Head of caudate nucleus (tissue), 42 donors: Measurements from ENCODE around the gene TBC1D2B.

Experiments used
- DNase-seq, 42 donors: peaks; one replicate each; pipeline versions ENCODE4 v3.0.0 to v3.0.0-alpha.2; 2020 to 2021; ENCODE audit warnings: mixed read lengths in 7 of 42
- intact Hi-C: fragments of 100-400 bp; cut with DNase I; formaldehyde crosslinking; loops from one replicate; pipeline ENCODE4 v1.15.0; 2022

TBC1D2B gene

DNA sequence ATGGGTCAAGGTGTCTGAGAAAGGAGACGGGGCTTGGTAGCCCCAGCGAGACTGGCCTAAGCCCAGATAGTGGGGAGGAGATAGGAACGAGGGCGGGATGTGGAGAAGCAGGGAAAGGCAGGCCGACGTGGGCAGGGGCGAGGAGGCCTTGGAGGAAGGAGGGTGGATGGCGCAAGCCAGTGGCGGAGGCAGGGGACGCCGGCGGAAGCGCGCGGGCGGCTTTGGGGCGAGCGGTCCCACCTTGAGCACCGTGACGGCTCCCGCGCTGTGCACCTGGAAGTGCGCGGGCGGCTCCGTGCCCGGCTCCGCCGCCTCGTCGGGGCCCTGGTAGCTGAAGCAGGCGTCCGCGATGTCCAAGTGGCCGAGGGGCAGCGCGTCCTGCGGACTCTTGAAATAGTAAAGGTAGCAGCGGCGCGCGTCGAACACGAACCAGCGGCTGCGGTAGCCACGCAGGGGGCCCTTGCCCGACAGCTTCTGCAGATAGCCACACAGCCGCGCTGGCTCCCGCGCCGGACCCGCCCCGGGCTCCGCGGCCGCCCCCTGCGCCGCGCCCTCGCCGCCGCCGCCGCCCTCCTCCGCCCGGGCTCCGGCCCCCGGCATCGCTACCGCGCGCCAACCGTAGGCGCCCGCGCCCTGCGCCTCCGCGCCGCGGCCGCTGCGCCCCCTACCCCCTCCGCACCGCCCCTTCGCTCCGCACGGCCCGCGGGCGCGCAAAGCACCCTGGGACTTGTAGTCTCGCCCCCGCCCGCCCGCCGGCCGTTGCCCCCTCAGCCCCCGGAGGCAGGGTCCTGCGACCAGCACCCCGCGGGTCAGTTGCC, at the start of gene TBC1D2B:
TSS of gene TBC1D2B (minus strand) at position 659 of the 818 bp plus-strand sequence. CDS start at position 600, 59 bp downstream.
- intact Hi-C loops = no loop called here
- DNase-seq = peak in 41 of 42 donors; percentile 27 to 90 (median 77)

DNA sequence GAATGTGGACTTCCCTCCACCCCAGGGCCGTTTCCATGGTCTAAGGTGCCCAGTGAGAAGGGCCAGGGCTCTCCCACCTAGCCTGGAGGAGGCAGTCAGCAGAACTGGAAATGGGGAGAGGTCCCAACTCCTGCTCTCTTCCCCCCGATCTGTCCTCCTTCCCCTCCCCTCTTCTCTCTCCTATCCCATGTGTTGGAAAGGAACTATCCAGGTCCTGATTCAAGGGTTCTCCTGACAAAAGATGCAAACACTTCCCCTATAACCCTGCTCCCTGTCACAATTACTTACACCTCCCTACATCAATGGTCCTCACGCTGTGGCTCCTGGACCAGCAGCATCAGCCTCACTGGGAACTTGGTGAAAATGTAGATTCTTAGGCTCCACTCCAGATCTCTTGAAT, 47.8 kb upstream of the TBC1D2B start:
- intact Hi-C loops = no loop called here
- no peak for DNase-seq

- intact Hi-C loops = no loop called here
- DNase-seq = no peak
Measured at GRCh38 chr15:78120523-78120922, 43.0 kb upstream of the TBC1D2B start.

DNA sequence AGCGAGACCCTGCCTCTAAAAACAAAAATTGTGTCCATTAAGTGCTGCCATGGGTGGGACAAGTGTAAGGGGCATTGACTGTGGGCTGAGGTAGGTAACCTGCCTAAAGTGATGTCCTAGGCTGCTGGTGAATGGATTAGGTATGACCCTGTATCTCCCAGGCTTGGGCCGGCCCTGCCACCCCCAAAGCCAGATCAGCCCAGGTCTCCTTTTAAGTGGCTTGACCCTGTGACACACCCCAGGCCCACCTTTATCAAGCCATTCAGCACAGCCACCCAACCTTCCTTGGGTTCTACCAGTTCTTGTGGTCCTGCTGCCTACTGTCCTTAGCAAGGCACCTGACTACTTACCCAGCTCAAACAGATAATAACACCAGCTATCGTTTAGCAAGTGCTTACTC, 35.0 kb upstream of the TBC1D2B start:
- DNase-seq = no peak
- intact Hi-C loops = loop anchor here (5.0 kb wide), 1 partner anchor 130 kb away; no protein-coding TSS in a partner anchor

DNA sequence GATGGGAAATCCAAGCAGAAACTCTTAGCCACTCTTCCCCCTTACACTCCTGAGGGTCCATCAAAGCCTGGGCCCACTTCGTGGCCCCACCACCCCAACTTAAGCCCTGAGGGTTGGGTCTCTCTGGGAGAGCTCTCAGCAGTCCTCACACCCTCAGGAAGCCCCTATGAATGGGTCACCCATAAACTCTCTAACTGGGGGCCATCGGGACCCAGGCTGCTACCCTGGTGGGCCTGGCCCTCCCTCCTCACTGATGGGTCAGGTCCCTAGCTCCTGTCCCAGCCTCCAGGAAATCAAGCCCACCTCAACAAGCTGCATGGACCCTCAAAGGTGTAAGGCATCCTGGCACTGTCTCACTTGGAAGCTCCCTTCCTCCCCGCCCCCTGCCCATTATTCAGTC, 34.3 kb upstream of the TBC1D2B start:
- no peak for DNase-seq
- intact Hi-C loops = loop anchor here (5.0 kb wide), 1 partner anchor 131 kb away; no protein-coding TSS in a partner anchor

DNA sequence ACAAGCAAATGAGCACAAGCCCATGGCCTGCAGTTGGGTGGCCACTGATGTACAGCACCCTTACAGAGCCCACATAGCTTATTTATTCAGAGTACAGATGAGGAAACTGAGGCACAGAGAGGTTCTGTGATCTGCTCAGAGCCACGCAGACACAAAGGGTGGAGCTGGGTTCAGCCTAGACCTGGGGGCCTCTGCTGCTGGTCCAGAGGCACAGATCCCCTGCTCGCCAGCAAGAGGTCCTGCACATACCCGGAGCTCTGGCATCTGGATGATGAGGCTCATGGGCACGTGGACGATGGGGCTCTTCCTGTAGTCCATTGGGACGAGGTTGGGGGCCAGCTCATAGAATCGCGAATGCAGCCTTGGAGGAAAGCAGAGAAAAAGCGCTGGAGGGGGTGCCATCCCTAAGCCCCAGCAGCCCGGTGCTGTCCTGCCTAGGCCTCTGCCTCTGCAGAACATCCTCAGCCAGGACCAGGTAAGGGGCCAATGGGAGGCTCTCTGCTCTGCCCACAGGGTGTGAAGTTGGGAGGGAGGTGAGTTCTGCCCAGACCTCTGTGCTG, 33.5 kb upstream of the TBC1D2B start:
- intact Hi-C loops = loop anchor here (5.0 kb wide), 1 partner anchor 131 kb away; no protein-coding TSS in a partner anchor
- no peak for DNase-seq

DNA sequence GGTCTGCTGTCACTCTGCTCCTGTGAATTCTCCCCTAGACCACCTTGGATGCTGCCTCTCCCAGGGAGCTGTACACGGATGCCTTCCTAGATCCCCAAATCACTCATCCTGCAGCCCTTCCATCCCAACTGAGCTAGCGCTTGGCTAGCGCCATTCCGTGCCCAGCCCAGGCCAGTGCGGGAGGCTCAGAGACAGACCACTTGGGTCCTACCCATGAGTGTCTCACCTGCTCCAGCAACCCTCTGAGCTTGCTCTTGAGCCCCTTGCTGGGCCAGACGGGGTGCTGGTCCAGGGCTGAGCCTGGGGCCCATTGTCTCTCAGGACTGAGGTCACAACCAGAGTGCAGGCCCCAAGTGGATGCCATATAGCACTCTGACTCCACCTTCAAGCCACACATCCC, 32.6 kb upstream of the TBC1D2B start:
- intact Hi-C loops = loop anchor here (5.0 kb wide), 1 partner anchor 132 kb away; no protein-coding TSS in a partner anchor
- no peak for DNase-seq

DNA sequence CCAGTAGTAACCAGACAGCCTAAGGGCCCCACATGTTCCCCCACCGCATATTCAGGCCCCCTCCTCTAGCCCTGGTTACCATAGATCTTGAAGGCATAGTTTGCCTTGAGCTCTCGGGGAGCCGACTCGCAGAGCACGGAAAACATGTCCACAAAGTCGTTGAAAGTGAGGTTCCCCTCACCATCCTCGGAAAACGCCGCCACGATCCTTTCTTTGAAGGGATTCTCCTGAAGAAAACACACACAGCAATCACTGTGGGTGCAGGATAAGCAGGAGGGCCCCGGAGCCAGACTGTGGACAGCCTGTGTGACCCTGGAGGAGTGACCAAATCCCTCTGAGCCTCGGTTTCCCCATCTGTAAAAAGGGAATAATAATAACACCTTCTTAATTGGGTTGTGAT, 31.6 kb upstream of the TBC1D2B start:
- no peak for DNase-seq
- intact Hi-C loops = loop anchor here (2.0 kb wide), 1 partner anchor 142 kb away; no protein-coding TSS in a partner anchor

GRCh38 chr15:78108300-78109084, 31.0 kb upstream of the TBC1D2B start:
- intact Hi-C loops = loop anchor here (2.0 kb wide), 1 partner anchor 142 kb away; no protein-coding TSS in a partner anchor
- peak; percentile 67 to 91 (median 83) for DNase-seq

- no peak for DNase-seq
- intact Hi-C loops = no loop called here
Measured at GRCh38 chr15:78107471-78107870, 30.0 kb upstream of the TBC1D2B start.

DNA sequence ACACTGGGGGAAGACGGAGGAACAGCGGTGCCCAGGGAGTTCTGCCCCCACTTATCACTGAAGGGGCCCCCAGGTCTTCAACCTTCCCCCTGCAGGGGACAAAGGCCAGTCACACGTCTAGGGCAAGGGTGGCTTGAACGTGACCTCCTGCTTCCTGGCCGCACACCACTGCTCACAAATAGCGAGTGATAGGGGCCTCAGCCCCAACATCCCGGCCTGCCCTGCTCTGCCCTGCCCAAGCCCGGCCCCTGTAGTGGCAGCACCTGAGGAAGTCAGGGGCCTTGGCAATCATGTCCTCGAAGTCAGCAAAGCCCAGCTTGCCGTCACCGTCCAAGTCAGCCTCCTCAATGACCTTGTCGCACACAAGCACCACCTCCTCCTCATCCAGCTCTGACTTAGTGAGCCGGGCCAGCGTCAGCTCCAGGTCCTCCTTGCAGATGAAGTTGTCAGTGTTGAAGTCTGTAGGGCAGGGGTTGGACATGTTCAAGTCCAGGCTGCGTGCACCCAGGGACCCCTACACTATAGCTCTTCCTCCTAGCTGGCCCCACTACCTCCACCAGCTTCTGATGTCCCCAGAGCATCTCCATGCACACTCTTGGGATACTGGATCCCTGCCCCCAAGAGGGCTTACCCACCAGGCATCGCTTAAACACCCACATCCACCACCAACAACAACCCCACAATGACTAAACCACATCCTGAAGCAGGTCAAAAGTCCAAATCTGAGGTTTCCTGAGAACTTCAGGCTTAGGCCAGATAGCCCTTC, 28.1 kb upstream of the TBC1D2B start:
- intact Hi-C loops = no loop called here
- DNase-seq = no peak

GRCh38 chr15:78104566-78105475, 27.3 kb upstream of the TBC1D2B start:
- DNase-seq = no peak
- intact Hi-C loops = no loop called here

- intact Hi-C loops = no loop called here
- DNase-seq = no peak
Measured at GRCh38 chr15:78104119-78104479, 26.6 kb upstream of the TBC1D2B start.

- intact Hi-C loops = no loop called here
- DNase-seq = peak in 2 of 42 donors; percentile 13 to 42
Measured at GRCh38 chr15:78103406-78104118, 26.1 kb upstream of the TBC1D2B start.

DNA sequence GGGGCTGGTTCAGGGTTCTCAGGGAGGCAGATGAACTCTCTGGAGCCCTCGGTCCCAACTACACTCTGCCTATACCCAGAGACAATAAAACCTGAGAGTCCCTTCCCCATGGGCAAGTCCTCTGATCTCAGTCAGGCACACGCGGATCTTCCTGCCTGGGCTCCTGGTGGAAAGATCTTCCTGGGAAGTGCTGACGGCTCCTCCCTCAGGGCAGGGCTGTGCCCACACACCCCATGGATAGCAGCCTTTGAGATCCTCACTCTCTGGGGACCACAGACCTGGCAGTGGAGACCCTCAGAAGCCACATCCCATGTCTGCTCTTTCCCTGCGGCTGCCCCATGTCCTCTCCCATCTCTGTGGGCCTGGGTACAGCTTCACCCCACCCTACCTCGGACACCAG, 25.2 kb upstream of the TBC1D2B start:
- DNase-seq = no peak
- intact Hi-C loops = no loop called here

DNA sequence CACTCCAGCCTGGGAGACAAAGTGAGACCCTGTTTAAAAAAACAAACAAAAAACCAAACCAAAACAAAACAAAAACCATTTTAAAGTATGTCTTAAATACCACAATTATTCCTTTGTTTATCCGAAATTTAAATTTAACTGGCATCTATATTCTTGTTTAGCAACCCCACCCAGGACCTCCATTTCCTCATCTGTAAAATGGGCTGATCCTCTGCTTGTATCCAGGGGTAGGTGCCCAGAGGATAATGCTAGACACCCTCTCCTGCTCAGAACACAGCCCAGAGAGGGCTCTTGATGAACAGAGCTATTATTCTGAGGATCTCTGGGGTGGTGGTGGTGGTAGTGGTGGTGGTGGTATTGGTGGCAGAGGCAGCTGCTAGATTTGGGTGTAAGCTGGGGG, 24.7 kb upstream of the TBC1D2B start:
- intact Hi-C loops = no loop called here
- no peak for DNase-seq

DNA sequence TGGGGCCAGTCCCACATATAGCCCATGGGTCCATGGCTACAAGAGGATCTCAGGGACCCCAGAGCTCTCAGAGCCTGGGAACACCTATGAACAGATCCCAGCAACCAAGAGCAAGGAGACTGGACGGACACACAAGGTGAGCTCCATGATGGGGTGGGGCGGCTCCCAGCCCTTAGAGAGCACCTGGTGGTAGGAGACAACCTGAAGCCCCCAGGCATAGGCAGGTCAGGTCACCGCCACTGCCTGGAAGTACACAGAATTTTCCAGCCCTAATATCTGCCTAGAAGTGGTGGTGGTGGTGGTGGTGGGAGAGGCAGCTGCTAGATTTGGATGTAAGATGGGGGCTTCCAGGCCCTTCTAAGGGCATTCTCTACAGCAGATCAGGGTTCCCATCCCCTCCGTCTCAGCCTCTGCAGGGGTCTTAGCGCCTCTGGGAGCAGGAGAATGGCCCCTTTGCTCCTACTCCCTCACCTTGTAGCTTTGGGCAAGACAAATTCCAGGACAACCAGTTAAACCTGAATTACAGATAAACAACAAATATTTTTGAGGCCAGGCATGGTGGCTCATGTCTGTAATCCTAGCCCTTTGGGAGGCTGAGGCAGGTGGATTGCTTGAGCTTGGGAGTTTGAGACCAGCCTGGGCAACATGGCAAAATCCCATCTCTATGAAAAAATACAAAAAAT, 24.1 kb upstream of the TBC1D2B start:
- DNase-seq = no peak
- intact Hi-C loops = no loop called here
